ENCODE data around the gene FOXN1.

The FOXN1 gene

DNA sequence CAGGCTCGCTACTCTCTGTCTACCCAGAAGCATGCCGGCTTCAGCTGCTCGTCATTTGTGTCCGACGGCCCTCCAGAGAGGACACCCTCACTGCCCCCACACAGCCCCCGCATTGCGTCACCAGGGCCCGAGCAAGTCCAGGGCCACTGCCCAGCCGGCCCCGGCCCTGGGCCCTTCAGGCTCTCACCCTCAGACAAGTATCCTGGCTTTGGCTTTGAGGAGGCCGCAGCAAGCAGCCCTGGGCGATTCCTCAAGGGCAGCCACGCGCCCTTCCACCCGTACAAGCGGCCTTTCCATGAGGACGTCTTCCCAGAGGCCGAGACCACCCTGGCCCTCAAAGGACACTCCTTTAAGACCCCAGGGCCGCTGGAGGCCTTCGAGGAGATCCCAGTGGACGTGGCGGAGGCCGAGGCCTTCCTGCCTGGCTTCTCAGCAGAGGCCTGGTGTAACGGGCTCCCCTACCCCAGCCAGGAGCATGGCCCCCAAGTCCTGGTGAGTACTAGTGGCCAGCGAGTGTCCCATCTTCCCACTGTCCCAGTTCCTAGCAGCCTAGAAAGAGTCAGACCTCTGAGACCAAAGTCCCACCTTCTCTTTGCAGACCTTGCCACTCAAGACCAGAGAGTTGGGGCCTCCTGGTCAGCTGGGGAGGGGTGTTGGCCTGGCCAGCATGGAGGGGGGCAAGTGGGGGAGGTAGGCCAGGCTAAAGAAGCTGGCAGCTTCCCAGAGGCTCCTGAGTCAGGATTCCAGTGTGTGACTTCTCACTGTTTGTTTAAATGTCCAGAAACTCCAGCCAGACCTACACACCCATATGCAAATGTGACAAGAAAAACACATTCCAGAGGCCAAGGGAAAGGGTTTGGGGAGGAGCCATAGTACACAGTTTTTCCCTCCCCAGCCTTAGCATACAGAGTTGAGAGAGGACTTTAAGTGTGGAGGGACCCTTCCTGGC is 18.6 kb downstream of the FOXN1 start:
- DNase-seq (ENCODE audit: low spot score): no peak

DNA sequence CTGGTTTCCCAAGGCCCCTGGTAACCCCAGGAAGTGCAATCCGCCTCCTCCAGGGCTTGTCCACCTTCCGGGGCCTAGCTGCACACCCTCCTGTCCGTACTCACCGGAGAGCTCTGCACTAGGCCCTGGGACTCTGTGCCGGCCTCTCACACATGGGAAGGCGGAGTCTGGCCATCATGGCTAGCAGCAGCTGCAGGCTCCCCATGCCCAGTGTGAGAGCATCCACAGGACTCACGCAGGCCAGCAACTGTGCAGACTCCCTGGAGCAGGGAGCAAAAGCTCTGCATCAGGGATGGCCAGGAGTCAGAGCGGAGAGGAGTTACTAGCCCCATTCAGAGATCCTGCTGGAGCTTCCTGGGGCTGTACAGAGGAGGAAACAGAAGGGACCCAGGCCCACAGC is 20.2 kb downstream of the FOXN1 start:
- no peak for DNase-seq (ENCODE audit: low spot score)

DNA sequence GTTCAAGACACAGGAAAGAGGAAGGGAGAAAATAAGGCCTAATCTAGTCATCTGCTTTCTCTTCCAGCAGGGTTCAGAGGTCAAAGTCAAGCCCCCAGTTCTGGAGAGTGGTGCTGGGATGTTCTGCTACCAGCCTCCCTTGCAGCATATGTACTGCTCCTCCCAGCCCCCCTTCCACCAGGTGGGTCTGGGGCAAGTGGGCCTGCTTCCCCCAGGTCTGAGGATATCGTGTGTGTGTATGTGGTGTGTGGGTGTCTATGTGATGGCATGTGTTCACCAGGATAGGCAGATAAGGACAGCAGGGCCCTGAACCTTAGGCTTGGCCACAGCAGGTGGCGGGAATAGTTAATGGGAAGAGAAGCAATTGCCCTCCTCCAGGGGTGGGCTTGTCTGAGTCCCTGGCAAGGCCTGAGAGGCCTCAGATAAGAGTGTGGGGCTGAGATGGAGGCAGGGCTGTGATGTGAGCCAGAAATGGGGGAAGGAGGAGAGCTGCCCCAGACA is 21.1 kb downstream of the FOXN1 start:
- DNase-seq (ENCODE audit: low spot score): no peak

DNA sequence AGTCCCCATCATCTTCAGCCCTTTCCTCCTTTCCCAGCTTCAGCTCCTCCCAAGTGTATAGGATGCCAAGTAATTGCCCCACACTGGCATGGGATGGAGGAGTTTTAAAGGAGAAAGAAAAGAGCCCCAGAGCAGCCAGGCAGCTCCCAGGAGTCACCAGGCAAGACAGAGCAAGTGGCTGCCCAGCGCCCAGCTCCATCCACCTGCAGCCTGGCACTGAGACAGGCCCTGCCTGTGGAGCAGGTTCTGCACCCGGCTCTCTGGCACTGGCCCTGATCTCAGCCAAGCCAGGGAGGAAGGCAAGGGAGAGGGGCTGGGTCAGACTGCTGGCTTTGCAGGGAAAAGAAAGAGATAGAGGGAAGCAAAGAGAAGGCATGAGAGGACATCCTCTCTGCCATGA is 21.7 kb downstream of the FOXN1 start:
- DNase-seq (ENCODE audit: low spot score): no peak

DNA sequence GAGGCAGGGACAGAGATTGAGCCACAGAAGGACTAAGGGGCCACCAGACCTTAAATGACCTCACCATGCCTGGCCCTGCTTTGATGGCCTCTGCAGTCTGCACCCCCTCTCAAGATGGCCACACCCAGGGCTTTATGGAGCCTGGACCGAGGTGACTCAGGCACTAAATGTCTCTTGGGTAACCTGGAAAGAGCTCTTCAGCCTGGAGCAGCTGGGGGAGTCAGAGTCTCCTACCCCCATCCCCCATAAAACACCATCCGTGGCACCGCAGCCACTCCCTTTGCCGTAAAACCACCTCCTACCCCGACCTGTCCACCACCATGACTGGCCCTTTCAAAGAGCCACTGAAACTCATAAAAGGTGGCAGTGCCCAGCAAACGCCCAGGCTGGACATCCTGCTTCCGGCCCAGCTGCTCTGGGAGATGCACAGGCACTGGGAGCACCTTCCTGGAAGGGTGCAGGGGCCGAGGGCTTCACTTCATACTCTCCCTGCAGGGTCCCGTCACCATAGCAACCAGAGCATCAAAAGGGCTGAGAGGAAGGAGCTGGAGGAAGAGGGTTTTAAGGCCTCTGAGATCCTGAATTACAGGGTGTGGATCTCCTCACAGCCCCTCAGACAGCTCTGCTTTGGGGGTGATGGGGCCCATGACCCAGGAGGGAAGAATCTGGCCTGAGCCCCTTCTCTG is 22.3 kb downstream of the FOXN1 start:
- DNase-seq (ENCODE audit: low spot score): no peak

DNA sequence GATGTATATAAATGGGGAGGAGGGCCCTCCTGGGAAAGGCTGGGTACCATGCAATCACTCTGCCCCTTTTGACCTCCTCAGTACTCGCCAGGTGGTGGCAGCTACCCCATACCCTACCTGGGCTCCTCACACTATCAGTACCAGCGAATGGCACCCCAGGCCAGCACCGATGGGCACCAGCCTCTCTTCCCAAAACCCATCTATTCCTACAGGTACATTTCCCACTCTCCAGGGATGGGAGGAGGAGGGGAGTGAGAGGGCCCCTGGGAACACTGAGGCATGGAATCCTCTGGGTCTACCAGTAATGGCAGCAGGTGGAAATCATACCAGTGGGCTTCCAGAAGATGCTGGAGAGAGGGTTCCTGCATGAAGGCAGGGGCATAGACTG is 22.9 kb downstream of the FOXN1 start:
- DNase-seq (ENCODE audit: low spot score): no peak

DNA sequence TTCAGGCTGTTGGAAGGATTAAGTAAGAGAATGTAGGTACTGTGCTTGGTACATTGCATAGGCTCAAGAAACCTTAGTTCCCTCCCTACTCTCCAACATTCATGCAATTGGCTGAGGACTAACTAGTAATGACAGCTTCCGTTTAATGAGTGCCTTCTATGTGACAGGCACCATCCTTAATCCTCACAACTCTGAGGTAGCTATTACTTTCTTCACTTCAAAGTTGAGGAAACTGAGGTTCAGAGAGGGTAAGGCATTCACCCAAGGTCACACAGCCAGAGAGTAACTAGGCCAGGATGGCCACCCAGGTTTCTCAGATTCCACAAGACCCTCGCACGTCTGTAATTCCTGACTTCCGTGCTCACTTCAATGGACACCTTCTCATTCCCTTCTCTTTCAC is 24.1 kb downstream of the FOXN1 start:
- DNase-seq (ENCODE audit: low spot score): no peak

DNA sequence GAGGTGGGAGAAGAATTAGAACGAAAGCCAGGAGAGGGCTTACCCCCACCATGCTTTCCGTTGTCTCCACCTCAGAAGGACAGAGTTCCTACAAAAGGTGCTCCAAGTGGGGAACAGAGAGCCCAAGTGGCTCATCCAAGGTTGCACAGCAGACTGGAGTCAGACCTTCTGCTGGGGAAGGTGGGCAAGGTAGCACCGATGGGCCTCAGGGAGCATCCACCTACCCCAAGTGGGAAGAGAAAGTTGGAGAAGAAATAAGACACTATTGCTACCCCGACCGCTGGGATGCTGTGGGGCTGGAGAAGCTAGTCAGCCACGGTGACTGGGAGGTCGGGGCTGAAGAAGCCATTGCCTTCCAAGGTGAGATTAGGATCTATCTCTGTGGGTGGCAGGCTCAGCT is 24.8 kb downstream of the FOXN1 start:
- no peak for DNase-seq (ENCODE audit: low spot score)

DNA sequence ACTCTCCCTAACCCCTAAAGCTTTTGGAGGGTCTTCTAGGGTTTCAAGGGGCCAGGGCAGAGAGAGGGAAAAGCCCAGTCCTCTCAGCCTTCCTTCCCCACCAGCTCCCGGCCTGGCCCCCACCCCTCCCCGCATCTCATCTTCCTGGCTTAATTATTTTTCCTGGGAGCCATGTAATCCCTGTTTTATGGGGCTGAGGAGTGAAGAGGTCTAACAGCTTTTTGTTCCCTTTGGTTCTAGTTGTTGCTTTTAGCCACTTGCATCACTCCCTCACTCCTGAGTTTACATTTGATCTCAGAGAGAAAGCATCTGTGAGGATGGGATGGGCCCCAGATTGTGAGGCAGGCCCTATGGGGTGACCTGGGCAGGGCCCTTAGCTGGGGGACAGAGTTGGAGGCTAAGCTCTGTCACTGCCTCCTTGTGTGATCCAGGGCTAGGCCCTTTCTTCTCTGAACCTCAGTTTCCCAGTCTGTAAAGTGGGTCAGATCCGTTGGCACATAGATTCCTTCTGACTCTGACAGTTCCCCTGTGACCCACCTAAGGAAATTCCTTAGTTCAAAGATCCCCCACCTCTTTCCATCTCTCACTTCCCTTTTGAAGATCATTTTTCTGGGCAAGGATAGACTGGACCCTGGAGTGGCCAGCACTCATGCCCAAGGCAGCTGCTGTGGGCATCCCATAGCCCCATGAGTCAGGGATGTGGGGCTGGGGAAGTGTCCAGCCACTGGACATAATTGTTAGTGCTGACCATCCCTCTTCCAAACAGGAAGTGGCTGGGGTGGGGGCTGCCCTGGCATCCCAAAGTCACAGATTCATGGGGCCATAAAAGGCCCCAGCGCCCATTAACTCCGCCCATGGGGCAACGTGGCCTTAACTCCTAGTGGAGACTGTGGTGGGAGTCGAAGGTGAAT is 26.2 kb downstream of the FOXN1 start:
- no peak for DNase-seq (ENCODE audit: low spot score)

DNA sequence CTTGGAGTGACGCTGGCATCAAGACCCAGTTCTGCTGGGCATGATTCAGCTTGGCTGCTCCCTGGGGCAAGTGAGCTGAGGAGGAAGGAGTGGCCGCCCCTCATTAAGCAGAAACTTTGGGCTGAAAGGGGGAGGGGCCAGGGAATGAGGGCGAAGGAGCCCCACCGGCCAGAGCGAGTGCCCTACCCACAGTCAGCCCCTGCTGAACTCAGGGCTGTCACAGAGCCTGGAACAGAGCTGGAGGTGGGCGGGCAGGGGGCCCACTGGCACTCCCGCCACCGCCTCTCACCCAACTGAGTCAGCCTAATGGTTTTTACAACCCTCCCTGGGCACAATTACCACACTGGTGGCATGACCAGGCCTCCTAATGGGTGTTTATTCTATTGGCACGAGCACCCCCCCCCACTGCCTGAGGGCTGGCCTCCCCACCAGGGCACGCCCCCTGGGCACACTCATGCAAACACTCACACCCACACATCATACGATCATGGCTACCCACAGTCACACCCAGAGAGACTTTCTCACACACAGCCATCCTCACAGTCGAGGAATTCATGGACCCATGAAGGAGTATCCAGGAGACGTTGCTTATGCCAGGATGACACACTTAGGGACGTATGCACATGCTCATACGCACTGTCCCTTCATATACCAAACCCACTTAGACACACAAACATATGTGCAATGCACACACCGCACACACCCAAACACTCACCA is 27.1 kb downstream of the FOXN1 start:
- no peak for DNase-seq (ENCODE audit: low spot score)

DNA sequence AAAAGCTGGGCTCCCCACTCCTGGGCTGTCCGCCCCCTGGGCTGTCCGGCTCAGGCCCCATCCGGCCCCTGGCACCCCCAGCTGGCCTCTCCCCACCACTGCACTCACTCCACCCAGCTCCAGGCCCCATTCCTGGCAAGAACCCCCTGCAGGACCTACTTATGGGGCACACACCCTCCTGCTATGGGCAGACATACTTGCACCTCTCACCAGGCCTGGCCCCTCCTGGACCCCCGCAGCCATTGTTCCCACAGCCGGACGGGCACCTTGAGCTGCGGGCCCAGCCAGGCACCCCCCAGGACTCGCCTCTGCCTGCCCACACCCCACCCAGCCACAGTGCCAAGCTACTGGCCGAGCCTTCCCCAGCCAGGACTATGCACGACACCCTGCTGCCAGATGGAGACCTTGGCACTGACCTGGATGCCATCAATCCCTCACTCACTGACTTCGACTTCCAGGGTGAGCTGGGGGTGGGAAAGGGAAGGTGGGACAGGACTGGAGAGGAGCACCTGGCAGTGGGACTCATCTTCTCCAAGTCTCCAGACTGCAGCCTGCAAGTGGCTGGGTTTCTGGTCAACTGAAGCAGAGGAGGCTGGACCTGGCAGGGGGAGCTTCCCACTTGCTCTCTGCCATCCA is 28.7 kb downstream of the FOXN1 start:
- no peak for DNase-seq (ENCODE audit: low spot score)

DNA sequence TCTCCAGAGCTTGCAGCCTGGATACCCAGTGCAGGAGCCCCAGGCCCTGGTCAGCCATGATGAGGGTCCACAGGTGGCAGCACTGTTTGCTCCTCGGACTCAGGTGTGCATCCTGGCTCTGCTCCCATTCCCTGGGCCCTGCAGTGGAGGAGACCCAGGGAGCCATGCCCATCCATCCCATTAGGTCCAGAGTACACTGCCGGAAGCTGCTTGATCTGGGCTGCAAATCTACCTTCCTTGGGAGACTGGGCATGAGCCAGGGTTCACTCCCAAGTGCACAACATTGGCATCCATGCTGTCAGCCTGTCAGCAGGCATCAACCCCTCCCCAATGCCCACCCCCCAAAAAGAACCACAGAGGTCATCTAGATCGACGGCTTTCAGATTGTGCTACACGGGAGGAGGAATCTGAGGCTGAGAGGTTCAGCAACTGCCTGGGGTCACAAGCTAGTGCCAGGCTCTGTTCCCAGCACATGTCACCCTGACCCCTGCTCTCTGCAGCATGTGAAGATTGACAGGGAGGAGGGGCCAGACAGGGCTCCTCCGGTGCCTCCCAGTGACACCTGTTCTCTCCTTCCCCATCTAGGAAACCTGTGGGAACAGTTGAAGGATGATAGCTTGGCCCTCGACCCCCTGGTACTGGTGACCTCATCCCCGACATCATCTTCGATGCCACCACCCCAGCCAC is 30.5 kb downstream of the FOXN1 start:
- no peak for DNase-seq (ENCODE audit: low spot score)

DNA sequence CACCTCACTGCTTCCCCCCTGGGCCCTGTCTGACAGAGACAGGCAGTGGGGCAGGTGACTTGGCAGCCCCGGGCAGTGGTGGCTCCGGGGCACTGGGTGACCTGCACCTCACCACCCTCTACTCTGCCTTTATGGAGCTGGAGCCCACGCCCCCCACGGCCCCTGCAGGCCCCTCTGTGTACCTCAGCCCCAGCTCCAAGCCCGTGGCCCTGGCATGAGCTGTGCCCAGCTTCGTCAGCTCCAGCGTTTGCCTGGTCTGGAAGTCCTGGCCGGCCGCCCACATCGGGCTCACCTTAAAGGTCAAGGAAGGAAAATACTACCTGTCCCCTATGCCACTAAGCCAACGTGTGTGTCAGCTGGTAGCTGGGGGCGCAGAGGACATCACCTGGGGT is 31.1 kb downstream of the FOXN1 start:
- DNase-seq (ENCODE audit: low spot score): no peak

DNA sequence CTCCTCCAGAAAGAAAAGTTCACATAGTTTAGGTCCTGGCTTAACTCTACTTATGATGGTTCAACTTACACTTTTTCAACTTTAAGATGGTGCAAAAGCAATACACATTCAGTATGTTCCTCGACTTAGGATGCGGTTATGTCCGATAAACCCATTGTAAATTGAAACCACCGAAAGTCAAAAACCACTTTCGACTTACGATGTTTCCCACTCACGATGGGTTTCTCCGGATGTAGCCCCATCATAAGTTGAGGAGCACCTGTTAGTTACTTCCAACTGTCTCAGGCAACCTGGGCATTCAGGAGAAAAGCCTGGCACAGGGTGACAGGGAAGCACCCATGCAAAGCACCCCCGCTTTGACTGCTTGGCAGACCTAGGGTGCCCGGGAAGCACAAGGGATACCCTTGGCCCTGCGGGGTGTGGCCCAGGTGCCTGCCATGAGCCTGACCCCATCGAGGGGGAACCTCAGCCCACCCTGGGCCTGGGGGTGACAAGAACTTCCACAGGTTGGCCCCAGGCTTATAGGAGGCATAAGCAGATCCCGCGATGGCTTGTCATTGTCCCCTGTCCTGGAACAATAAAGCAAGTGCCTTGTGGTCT is 32.2 kb downstream of the FOXN1 start:
- no peak for DNase-seq (ENCODE audit: low spot score)

DNA sequence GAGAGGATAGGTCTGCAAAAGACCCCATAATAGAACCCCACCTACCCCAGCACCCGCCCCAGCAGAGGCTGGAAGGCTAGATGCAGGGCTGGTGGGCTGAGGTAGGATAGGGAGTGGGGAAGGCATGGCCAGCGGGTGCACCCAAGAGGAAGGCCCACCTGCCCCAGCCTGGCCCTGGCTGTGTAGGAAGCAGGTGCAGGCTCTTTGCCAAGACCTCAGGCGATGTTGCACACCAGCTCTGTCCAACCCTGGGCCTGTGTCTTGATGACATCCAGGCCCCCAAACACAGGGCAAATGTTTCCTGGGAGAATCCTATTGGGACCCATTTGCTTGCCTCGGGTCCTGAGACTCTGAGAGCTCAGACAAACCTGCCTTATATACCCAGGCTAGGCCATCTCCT is 34.1 kb downstream of the FOXN1 start:
- no peak for DNase-seq (ENCODE audit: low spot score)

DNA sequence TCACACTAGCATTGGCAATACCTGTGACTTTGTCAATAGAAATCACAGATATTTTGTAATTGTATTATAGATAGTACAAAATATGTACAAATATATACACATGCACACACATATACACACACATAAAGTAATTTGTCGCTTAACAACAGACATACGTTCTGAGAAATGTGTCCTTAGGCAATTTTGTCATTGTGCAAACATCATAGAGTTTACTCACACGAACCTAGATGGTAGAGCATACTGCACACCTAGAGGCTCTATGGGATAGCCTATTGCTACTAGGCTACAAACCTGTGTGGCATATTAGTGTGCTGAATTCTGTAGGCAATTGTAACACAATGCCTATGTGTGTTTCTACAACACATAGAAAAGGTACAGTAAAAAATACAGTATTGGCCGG is 35.3 kb downstream of the FOXN1 start:
- DNase-seq (ENCODE audit: low spot score): no peak

DNA sequence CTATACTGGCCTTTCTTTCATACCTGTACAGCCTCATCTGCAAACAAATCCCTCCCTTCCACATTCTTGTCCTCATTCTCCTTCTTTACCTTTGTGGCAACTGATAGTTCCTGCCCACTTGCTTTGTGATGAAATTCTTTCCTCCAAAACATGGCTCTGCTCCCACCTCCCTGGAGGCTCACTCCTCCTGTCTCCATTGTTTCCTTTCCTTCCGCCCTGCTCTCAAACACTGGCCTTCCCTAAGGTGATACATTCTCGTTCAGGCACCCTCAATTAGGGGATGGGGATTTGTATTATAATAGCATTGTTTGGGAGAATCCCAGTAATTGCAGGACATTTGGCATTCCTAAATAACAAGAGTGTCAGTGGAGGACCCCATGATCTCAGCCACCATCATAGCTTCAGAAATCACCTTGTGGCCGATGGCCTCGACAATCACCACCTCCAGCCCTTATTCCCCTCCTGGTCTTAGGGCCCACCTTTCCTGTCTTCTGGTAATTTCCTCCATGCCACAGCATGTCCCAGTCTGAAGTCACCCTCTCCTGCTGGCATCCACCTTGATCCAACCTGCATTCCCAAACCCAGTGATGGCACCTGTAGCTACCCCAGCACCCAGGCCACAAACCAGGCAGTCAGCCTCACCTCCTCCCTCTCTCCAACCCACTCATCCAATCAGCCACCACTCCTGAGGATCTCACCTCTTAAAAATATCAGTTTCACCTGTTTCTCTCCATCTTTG is 38.4 kb downstream of the FOXN1 start:
- no peak for DNase-seq (ENCODE audit: low spot score)

DNA sequence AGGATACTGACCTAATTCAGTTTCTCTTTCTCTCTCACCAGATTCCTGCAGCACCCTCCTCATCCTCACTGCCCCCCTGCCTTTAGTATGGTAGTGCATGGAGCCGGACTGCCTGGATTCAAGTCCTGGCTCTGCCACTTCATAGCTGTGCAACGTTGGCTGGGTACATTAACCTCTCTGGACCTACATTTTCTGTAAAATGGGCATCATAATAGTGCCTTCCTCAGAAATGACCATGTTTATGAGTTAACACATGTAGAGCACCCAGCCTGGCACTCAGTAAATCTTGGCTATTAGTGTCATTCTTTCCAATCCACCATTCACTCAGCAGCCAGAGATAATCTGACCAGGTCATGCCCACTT is 39.0 kb downstream of the FOXN1 start:
- DNase-seq (ENCODE audit: low spot score): no peak

DNA sequence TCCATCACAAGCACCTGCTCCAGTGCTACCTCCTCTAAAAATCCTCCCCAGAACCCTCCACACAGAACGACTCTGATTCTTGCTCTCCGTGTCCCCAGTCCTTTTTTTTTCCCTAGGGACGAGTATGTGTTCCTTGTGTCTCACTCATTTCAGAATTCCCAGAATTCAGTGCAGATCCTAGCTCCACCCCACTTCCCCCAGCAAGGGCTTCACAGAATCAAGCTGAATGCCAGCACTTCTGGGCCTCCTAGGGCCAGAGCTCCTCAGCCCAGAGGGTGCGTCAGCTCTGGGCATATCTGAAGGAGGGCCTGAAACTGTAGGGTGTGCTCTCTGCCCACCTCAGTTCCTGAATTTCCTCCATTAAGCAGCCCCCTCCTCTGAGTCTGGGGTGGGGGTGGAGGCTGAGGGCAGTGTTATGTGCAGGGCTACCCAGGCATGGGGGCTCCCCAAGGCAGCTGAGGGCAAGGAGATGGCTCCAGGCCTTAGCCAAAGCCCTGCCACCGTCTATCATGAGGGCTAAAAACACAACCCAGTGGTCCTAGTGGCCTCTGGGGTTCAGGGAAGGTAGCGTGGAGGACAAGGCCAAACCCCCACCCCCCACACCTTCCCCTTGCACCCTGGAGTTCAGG is 39.8 kb downstream of the FOXN1 start:
- no peak for DNase-seq (ENCODE audit: low spot score)

All from hematopoietic multipotent progenitor cell treated with erythropoietin and hydrocortisone succinate and interleukin-3 and kit ligand, for 17 days (in vitro differentiated cells).